Lower leg skin (tissue), 4 donors: ENCODE data around the gene CCDC116. TPM values are rescaled to one million over a fixed set of nuclear protein-coding genes. Genes with fewer than 3 reads are reported as not detected.
"Not testable (repeated sequence)": the region's sequence is repeated elsewhere in the genome, so short reads cannot be mapped to it uniquely, and the experiment has no call there.

Experiments used
- DNase-seq, 2 donors: peaks; one replicate each; pipeline ENCODE4 v3.0.0-alpha.2; 2019; ENCODE audit warnings: low spot score in 2 of 2
- H3K4me3 ChIP-seq: fragments of 200-600 bp; sonication (generic); 2 replicates; pipeline ENCODE4 v1.5.1; 2017; ENCODE audit warnings: mild to moderate bottlenecking, low read depth; ENCODE audit not compliant: poor library complexity, severe bottlenecking
- CTCF ChIP-seq, 3 donors: fragments of 450-650 bp; IDR thresholded peaks; one replicate each; pipeline ENCODE4 v1.5.1; 2016; ENCODE audit warnings: antibody characterized with exemption in 3 of 3, mild to moderate bottlenecking in 3 of 3, moderate library complexity in 2 of 3
- POLR2A ChIP-seq, 2 donors: fragments of 450-650 bp; IDR thresholded peaks; one replicate each; pipeline ENCODE4 v1.6.1; 2016 to 2017; ENCODE audit warnings: antibody characterized with exemption in 2 of 2, mild to moderate bottlenecking in 1 of 2, moderate library complexity in 1 of 2
- WGBS, 2 donors: methylation state at CpG; one replicate each; pipeline ENCODE4 v1.1.5; 2018; 5-methylcytosine and 5-hydroxymethylcytosine counted together
- intact Hi-C: fragments of 100-400 bp; cut with DNase I; formaldehyde crosslinking; loops from one replicate; pipeline ENCODE4 v1.15.0; 2023; ENCODE audit warnings: low total_unique reads
- total RNA-seq, 4 donors: library from RNA; depleted of rRNA; stranded (reverse); fragments of >200 nt; gene quantifications; one replicate each; pipeline ENCODE4 v1.1.0, GENCODE V29; 2016

Gene CCDC116
- total RNA-seq, 4 donors from 2014 or later = 0.23 to 0.49 TPM; not detected in 2

GRCh38 chr22:21615731-21616130 lies 16.8 kb upstream of the CCDC116 start:
- 82 to 89% methylated on average over 4 of the region's 4 CpGs for WGBS, 2 donors
- no peak overlapping the region for H3K4me3 ChIP-seq
- no peak for TF ChIP-seq CTCF (IDR thresholded peaks at IDR 0.05)
- no peak for TF ChIP-seq POLR2A (IDR thresholded peaks at IDR 0.05)
- DNase-seq = no peak
- intact Hi-C loops = no loop called here

- 96% methylated on average over 6 of the region's 6 CpGs for WGBS, 2 donors
- H3K4me3 ChIP-seq, intact Hi-C loops, DNase-seq: not testable (repeated sequence)
Measured at GRCh38 chr22:21617337-21617736, 15.2 kb upstream of the CCDC116 start.

- no peak for DNase-seq
- intact Hi-C loops = no loop called here
- 97 to 100% methylated on average over 2 to 3 of the region's 3 CpGs for WGBS, 2 donors
- TF ChIP-seq CTCF (IDR thresholded peaks at IDR 0.05) (no peak), POLR2A (IDR thresholded peaks at IDR 0.05) (no peak)
- no peak overlapping the region for H3K4me3 ChIP-seq
Measured at GRCh38 chr22:21621025-21621424, 11.5 kb upstream of the CCDC116 start.

GRCh38 chr22:21622011-21622918 lies 10.3 kb upstream of the CCDC116 start:
- WGBS, 2 donors = 69 to 79% methylated on average over 17 of the region's 17 CpGs
- no peak for TF ChIP-seq CTCF (IDR thresholded peaks at IDR 0.05)

GRCh38 chr22:21622919-21623647 lies 9.5 kb upstream of the CCDC116 start:
- intact Hi-C loops = no loop called here
- 65 to 72% methylated on average over 23 of the region's 23 CpGs for WGBS, 2 donors
- TF ChIP-seq CTCF (IDR thresholded peaks at IDR 0.05) = no peak
- no peak for TF ChIP-seq POLR2A (IDR thresholded peaks at IDR 0.05)
- DNase-seq = no peak
- H3K4me3 ChIP-seq = no peak overlapping the region

More at GRCh38 chr22:21622011-21622918, 10.3 kb upstream of the CCDC116 start:
- no peak for DNase-seq
- intact Hi-C loops = no loop called here
- no peak overlapping the region for H3K4me3 ChIP-seq

GRCh38 chr22:21623648-21623970 lies 9.0 kb upstream of the CCDC116 start:
- H3K4me3 ChIP-seq = no peak overlapping the region
- WGBS, 2 donors = 49 to 54% methylated on average over 7 of the region's 7 CpGs
- intact Hi-C loops = no loop called here
- DNase-seq = no peak
- TF ChIP-seq POLR2A (IDR thresholded peaks at IDR 0.05) (no peak), CTCF (IDR thresholded peaks at IDR 0.05) (no peak)
